ENCODE results near the gene IBSP.

IBSP gene

DNA sequence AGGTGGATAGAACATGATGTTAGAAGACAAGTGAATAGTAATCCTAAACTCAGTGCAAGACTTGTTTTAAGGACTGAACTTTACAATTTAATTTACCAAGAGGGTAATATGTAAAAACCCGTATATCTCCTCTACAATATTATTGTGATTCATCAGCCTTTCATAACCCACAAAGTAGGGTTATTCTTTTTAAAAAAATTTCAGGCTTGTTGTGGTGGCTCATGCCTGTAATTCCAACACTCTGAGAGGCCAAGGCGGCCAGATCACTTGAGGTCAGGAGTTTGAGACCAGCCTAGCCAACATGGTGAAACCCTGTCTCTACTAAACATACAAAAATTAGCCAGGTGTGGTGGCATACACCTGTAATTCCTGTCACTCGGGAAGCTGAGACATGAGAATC lies 7.2 kb downstream of the IBSP start:
- Histone ChIP-seq H3K4me1 (ENCODE audit: control insufficient read depth, insufficient read depth, low read length) (no peaks in the 10 kb centered on the region), H3K27me3 (ENCODE audit: control insufficient read depth, insufficient read depth, low read length) (no peaks in the 10 kb centered on the region), H3K36me3 (ENCODE audit: control insufficient read depth, insufficient read depth, low read length) (no peaks in the 10 kb centered on the region), H3K9me3 (ENCODE audit: control insufficient read depth, insufficient read depth, low read length) (no peaks in the 10 kb centered on the region), H3K4me3 (ENCODE audit: low read depth, low read length) (no peak overlapping the region), H3K9ac (ENCODE audit: low read depth, low read length) (no peak overlapping the region)

DNA sequence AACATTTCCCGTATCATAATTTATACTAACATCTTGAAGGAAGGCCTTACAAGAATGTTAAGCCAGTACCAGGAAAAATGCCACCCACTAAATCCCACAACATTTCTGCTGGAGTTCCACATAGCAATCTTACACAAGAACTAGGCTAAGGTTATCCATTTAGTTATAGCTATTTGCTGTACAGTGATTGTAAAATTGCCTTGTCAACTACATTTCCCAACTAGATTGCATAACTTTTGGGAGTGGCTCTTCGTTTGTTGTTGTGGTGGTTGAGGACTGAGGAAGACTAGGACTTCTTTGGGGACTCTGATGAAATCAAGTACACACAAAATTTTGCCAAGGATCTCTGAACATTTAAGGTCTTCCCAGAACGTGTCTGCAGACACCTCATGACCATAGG lies 8.0 kb downstream of the IBSP start:
- H3K36me3 ChIP-seq (ENCODE audit: control insufficient read depth, insufficient read depth, low read length): no peaks in the 10 kb centered on the region

GRCh38 chr4:87811977-87812376 lies 12.6 kb downstream of the IBSP start:
- H3K9ac ChIP-seq (ENCODE audit: low read depth, low read length): no peak overlapping the region
- no peaks in the 10 kb centered on the region for H3K4me1 ChIP-seq (ENCODE audit: control insufficient read depth, insufficient read depth, low read length)
- H3K4me3 ChIP-seq (ENCODE audit: low read depth, low read length): no peak overlapping the region
- H3K27me3 ChIP-seq (ENCODE audit: control insufficient read depth, insufficient read depth, low read length): no peaks in the 10 kb centered on the region
- no peaks in the 10 kb centered on the region for H3K9me3 ChIP-seq (ENCODE audit: control insufficient read depth, insufficient read depth, low read length)
- H3K36me3 ChIP-seq (ENCODE audit: control insufficient read depth, insufficient read depth, low read length): no peaks in the 10 kb centered on the region

More for the DNA sequence above, 8.0 kb downstream of the IBSP start:
- Histone ChIP-seq H3K9ac (ENCODE audit: low read depth, low read length) (no peak overlapping the region), H3K9me3 (ENCODE audit: control insufficient read depth, insufficient read depth, low read length) (no peaks in the 10 kb centered on the region), H3K27me3 (ENCODE audit: control insufficient read depth, insufficient read depth, low read length) (no peaks in the 10 kb centered on the region), H3K4me3 (ENCODE audit: low read depth, low read length) (no peak overlapping the region), H3K4me1 (ENCODE audit: control insufficient read depth, insufficient read depth, low read length) (no peaks in the 10 kb centered on the region)

DNA sequence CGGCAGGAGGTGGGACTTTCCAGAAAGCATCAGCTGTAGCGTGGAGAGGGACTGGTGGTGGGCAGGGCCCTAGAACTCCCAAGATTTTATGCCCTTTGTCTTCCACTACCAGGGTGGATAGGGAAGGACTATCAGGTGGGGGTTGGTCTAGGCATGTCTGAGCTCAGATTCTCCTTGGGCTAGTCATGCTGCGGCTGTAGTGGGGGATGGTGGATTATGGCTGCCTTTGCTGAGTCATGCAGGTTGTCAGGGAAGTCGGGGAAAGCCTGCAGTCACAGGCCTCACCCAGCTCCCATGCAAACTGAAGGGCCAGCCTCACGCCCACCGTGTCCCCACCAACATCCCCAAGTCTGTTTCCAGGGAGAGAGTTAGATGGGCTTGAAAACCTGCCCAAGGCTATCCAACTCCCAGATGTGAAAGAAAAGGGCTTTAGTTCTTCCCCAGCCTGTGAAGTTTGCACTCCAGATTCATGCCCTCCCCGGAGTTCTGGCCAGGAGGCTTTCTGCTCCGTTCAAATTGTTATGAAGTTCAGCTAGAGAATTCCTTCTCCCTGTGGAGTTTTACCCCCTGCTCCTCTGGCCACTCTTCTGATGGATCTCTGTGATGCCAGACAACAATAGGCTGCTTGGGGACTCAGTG lies 20.0 kb downstream of the IBSP start:
- no peak overlapping the region for H3K9ac ChIP-seq (ENCODE audit: low read depth, low read length)

GRCh38 chr4:87823200-87823599 lies 23.8 kb downstream of the IBSP start:
- Histone ChIP-seq H3K27me3 (ENCODE audit: control insufficient read depth, insufficient read depth, low read length) (no peaks in the 10 kb centered on the region), H3K4me1 (ENCODE audit: control insufficient read depth, insufficient read depth, low read length) (peaks cover 4% of the 10 kb centered on the region), H3K9ac (ENCODE audit: low read depth, low read length) (no peak overlapping the region), H3K4me3 (ENCODE audit: low read depth, low read length) (no peak overlapping the region), H3K9me3 (ENCODE audit: control insufficient read depth, insufficient read depth, low read length) (no peaks in the 10 kb centered on the region), H3K36me3 (ENCODE audit: control insufficient read depth, insufficient read depth, low read length) (no peaks in the 10 kb centered on the region)

More for the DNA sequence above, 20.0 kb downstream of the IBSP start:
- H3K9me3 ChIP-seq (ENCODE audit: control insufficient read depth, insufficient read depth, low read length): no peaks in the 10 kb centered on the region
- H3K27me3 ChIP-seq (ENCODE audit: control insufficient read depth, insufficient read depth, low read length): no peaks in the 10 kb centered on the region
- H3K4me1 ChIP-seq (ENCODE audit: control insufficient read depth, insufficient read depth, low read length): peaks cover 4% of the 10 kb centered on the region
- no peaks in the 10 kb centered on the region for H3K36me3 ChIP-seq (ENCODE audit: control insufficient read depth, insufficient read depth, low read length)
- H3K4me3 ChIP-seq (ENCODE audit: low read depth, low read length): no peak overlapping the region

DNA sequence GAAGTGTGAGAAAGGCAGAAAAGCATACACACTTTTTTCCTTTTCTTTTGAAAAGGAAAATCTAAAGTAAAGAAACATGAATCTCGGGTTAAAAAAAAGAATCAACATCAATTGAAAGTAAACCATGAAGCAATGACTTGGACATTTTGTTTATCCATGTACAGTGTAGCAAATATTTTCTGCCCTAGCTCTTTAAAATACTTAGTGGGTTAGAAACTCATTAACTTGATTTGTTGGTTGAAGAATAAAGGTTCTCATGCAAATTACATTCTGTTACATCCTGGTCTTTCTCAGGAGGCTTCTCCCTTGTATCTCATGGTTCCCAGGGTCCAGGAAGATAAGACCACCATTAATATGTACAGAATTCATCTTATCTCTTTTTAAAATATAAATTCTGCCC lies 24.4 kb downstream of the IBSP start:
- Histone ChIP-seq H3K9ac (ENCODE audit: low read depth, low read length) (no peak overlapping the region), H3K27me3 (ENCODE audit: control insufficient read depth, insufficient read depth, low read length) (no peaks in the 10 kb centered on the region), H3K4me3 (ENCODE audit: low read depth, low read length) (no peak overlapping the region), H3K4me1 (ENCODE audit: control insufficient read depth, insufficient read depth, low read length) (peaks cover 4% of the 10 kb centered on the region), H3K9me3 (ENCODE audit: control insufficient read depth, insufficient read depth, low read length) (no peaks in the 10 kb centered on the region), H3K36me3 (ENCODE audit: control insufficient read depth, insufficient read depth, low read length) (no peaks in the 10 kb centered on the region)

DNA sequence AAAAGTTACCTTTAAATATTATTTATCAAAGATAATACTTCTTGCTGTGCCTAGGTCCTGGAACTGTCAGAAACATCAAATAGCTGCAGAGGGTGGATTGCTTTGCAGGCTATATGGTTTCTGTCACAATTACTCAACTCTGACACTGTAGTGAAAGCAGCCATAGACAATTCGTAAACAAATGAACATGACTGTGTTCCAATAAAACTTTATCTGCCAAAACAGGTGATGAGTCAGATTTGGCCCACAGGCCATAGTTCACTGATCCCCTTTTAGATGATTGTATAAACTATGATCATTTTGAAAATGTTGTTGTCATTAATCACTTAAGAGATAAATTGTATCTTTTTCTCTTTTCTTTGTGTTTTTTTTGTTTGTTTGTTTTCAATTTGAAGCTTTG lies 25.0 kb downstream of the IBSP start:
- no peaks in the 10 kb centered on the region for H3K27me3 ChIP-seq (ENCODE audit: control insufficient read depth, insufficient read depth, low read length)

GRCh38 chr4:87832669-87833068 lies 33.3 kb downstream of the IBSP start, which contains the start of gene MEPE:
Gene MEPE (plus strand): TSS chr4:87832969. CDS start chr4:87834715, 1,746 bp downstream.
- no peaks in the 10 kb centered on the region for H3K27me3 ChIP-seq (ENCODE audit: control insufficient read depth, insufficient read depth, low read length)
- H3K4me3 ChIP-seq (ENCODE audit: low read depth, low read length): no peak within 1 kb of the TSS
- no peaks in the 10 kb centered on the region for H3K4me1 ChIP-seq (ENCODE audit: control insufficient read depth, insufficient read depth, low read length)
- H3K9ac ChIP-seq (ENCODE audit: low read depth, low read length): no peak within 1 kb of the TSS
- H3K36me3 ChIP-seq (ENCODE audit: control insufficient read depth, insufficient read depth, low read length): no peaks in the 10 kb centered on the region
- H3K9me3 ChIP-seq (ENCODE audit: control insufficient read depth, insufficient read depth, low read length): no peaks in the 10 kb centered on the region

More for the DNA sequence above, 25.0 kb downstream of the IBSP start:
- no peak overlapping the region for H3K9ac ChIP-seq (ENCODE audit: low read depth, low read length)
- H3K36me3 ChIP-seq (ENCODE audit: control insufficient read depth, insufficient read depth, low read length): no peaks in the 10 kb centered on the region
- peaks cover 4% of the 10 kb centered on the region for H3K4me1 ChIP-seq (ENCODE audit: control insufficient read depth, insufficient read depth, low read length)
- no peak overlapping the region for H3K4me3 ChIP-seq (ENCODE audit: low read depth, low read length)
- H3K9me3 ChIP-seq (ENCODE audit: control insufficient read depth, insufficient read depth, low read length): no peaks in the 10 kb centered on the region

- peaks cover 8% of the 10 kb centered on the region for H3K4me1 ChIP-seq (ENCODE audit: control insufficient read depth, insufficient read depth, low read length)
- no peak overlapping the region for H3K4me3 ChIP-seq (ENCODE audit: low read depth, low read length)
- H3K36me3 ChIP-seq (ENCODE audit: control insufficient read depth, insufficient read depth, low read length): no peaks in the 10 kb centered on the region
- H3K9ac ChIP-seq (ENCODE audit: low read depth, low read length): no peak overlapping the region
- no peaks in the 10 kb centered on the region for H3K27me3 ChIP-seq (ENCODE audit: control insufficient read depth, insufficient read depth, low read length)
- no peaks in the 10 kb centered on the region for H3K9me3 ChIP-seq (ENCODE audit: control insufficient read depth, insufficient read depth, low read length)
Observed at GRCh38 chr4:87834401-87834800, 35.0 kb downstream of the IBSP start.

GRCh38 chr4:87835197-87835596 lies 35.8 kb downstream of the IBSP start:
- Histone ChIP-seq H3K27me3 (ENCODE audit: control insufficient read depth, insufficient read depth, low read length) (no peaks in the 10 kb centered on the region), H3K9me3 (ENCODE audit: control insufficient read depth, insufficient read depth, low read length) (no peaks in the 10 kb centered on the region), H3K4me1 (ENCODE audit: control insufficient read depth, insufficient read depth, low read length) (peaks cover 8% of the 10 kb centered on the region), H3K4me3 (ENCODE audit: low read depth, low read length) (no peak overlapping the region), H3K36me3 (ENCODE audit: control insufficient read depth, insufficient read depth, low read length) (no peaks in the 10 kb centered on the region), H3K9ac (ENCODE audit: low read depth, low read length) (no peak overlapping the region)

- H3K4me1 ChIP-seq (ENCODE audit: control insufficient read depth, insufficient read depth, low read length): peaks cover 8% of the 10 kb centered on the region
- no peak overlapping the region for H3K9ac ChIP-seq (ENCODE audit: low read depth, low read length)
Observed at GRCh38 chr4:87835743-87836142, 36.4 kb downstream of the IBSP start.

GRCh38 chr4:87838205-87838604 lies 38.9 kb downstream of the IBSP start:
- Histone ChIP-seq H3K9ac (ENCODE audit: low read depth, low read length) (no peak overlapping the region), H3K4me1 (ENCODE audit: control insufficient read depth, insufficient read depth, low read length) (peaks cover 8% of the 10 kb centered on the region), H3K4me3 (ENCODE audit: low read depth, low read length) (no peak overlapping the region), H3K36me3 (ENCODE audit: control insufficient read depth, insufficient read depth, low read length) (no peaks in the 10 kb centered on the region), H3K27me3 (ENCODE audit: control insufficient read depth, insufficient read depth, low read length) (no peaks in the 10 kb centered on the region), H3K9me3 (ENCODE audit: control insufficient read depth, insufficient read depth, low read length) (no peaks in the 10 kb centered on the region)

More at GRCh38 chr4:87835743-87836142, 36.4 kb downstream of the IBSP start:
- no peaks in the 10 kb centered on the region for H3K9me3 ChIP-seq (ENCODE audit: control insufficient read depth, insufficient read depth, low read length)
- H3K4me3 ChIP-seq (ENCODE audit: low read depth, low read length): no peak overlapping the region
- H3K36me3 ChIP-seq (ENCODE audit: control insufficient read depth, insufficient read depth, low read length): no peaks in the 10 kb centered on the region
- no peaks in the 10 kb centered on the region for H3K27me3 ChIP-seq (ENCODE audit: control insufficient read depth, insufficient read depth, low read length)
